SK-N-MC (cell line): ENCODE measurements around the gene RPS18.

Experiments used
- EZH2 ChIP-seq: fragments of 200-600 bp; sonication (generic); IDR thresholded peaks from one replicate; pipeline ENCODE4 v1.6.1; 2017; ENCODE audit warnings: antibody characterized with exemption
- FOXP2 ChIP-seq: optimal IDR thresholded peaks from 2 replicates; pipeline ENCODE3; 2011; ENCODE audit warnings: mild to moderate bottlenecking, moderate library complexity; ENCODE audit not compliant: insufficient read depth; ENCODE audit errors: extremely low read length, control extremely low read depth
- POLR2AphosphoS5 ChIP-seq: IDR thresholded peaks from 2 replicates; pipeline ENCODE4 v1.6.1; 2012; ENCODE audit warnings: mild to moderate bottlenecking, low read depth, low read length, borderline replicate concordance

DNA sequence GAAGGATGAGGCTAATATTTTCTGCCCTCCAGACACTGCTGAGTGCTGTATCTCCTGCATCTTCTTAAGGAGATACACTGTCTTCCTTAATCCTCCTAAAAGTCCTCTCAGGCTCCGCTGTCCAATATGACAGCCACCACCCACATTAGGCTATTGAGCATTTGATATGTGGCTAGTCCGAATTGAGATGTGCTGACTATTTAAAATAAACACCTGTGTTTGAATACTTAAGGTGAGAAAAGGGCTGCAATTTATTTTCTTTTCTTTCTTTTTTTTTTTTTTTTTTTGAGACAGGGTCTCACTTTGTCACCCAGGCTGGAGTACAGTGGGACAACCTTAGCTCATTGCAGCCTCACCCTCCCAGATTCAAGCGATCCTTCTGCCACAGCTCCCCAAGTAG, 30.0 kb downstream of the RPS18 start:
- TF ChIP-seq POLR2AphosphoS5: no peak
- TF ChIP-seq EZH2: no peak
- no peak for TF ChIP-seq FOXP2
